Tibial nerve (tissue), 4 donors: ENCODE results near the gene NPHS1.

ENCODE experiments used
- CTCF ChIP-seq, 5 experiments: fragments of 200-600 bp in 3 of 5; fragments of 450-650 bp in 2 of 5; sonication (generic) in 3 of 5; IDR thresholded peaks; one replicate each; pipeline ENCODE4 v1.5.1; 2016 to 2019; ENCODE audit warnings: antibody characterized with exemption in 5 of 5, mild to moderate bottlenecking in 3 of 5, moderate library complexity in 2 of 5
- EP300 ChIP-seq, 2 donors: sonication (generic); formaldehyde crosslinking; IDR thresholded peaks; one replicate each; pipeline ENCODE4 v1.6.1; 2017; ENCODE audit warnings: antibody characterized with exemption in 2 of 2, mild to moderate bottlenecking in 1 of 2
- POLR2A ChIP-seq, 2 donors: fragments of 450-650 bp; IDR thresholded peaks; one replicate each; pipeline ENCODE4 v1.6.1; 2017; ENCODE audit warnings: antibody characterized with exemption in 2 of 2, mild to moderate bottlenecking in 2 of 2, moderate library complexity in 2 of 2

GRCh38 chr19:35830986-35831385, 21.3 kb downstream of the NPHS1 start:
- no peak for TF ChIP-seq CTCF (IDR thresholded peaks at IDR 0.05)
- TF ChIP-seq EP300 (IDR thresholded peaks at IDR 0.05): no peak
- no peak for TF ChIP-seq POLR2A (IDR thresholded peaks at IDR 0.05)
